Activated naive CD4-positive, alpha-beta T cell treated with Interleukin-2 at 50 U/mL for 16 hours (primary cell): ENCODE measurements around the gene NAV2.

ENCODE experiments used
- DNase-seq: peaks from one replicate; pipeline ENCODE4 v3.0.0-alpha.2; 2020

Gene NAV2

DNA sequence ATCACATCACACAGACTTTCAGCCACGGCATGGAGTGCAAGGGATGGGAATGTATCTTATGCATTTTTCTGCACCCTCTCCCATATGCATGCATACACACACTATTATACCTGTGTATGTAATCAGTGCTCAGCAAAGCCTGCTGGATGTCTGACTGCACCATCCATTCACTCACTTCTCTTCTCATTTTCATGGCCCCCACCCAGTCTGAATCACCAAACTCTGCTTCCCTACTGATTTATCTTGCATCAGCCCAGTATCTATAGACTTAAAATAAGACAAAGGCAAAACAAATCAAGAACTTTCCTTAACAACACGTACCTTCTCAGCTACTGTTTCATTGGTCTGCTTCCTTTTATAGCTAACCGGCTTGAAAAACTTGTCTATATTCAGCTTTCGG is 426.1 kb downstream of the NAV2 start:
- no peak for DNase-seq

DNA sequence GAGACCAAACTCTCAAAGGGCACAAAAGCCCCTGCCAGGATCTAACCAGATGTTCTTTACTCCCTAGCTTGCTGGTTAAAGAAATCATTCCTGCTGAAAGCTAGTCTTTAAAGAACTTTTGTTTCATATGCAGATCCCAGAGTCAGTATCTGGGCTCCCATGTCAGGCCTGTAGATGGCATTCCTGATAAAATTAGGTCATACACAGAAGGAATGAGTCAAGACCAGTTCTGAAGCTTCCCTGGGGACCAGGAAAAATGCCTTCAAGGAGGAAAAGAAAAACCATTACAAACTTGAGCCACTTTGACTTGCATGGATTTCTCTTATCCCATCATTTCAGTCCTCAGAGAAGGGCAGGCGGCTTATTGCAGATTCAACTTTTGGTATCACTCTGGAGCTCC is 441.7 kb downstream of the NAV2 start:
- DNase-seq = no peak

GRCh38 chr11:20155683-20156279 is 443.1 kb downstream of the NAV2 start:
- no peak for DNase-seq

- peak; percentile 56 for DNase-seq
These were observed 443.7 kb downstream of the NAV2 start for GRCh38 chr11:20156280-20156875.

DNA sequence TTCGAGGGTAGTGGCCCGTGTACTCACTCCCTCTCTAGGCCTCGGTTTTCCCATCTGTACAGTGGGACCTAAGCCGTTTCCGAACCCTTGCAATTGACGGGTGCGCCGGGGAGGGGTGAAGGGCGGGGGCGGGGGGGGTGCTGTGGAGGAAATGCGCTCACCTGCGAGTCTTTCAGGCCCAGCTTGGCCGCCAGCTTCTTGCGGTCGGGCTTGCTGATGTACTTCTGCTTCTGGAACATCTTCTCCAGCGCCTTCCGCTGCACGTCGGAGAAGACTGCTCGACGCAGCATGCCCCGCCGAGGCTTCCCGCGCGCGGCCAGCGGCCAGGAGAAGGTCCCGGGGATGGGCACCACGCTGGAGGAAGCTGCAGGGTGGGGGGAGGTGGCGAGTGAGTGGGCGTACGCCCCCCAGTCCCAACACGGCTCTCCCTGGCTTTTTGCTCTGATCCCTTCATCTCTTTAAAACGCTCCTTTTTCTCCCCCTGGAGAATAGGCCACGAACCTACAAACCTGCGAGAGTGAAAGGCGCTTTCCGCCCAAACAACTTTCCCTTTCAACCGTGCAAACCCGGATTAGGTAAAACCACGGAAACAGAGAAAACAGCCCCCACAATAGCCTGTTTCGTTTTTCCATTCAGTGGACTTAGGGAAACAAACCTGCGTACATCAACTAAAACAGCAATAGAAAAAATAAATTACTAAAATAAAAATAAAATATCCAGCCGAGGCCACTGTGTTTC is 444.4 kb downstream of the NAV2 start:
- peak; percentile 23 for DNase-seq

DNA sequence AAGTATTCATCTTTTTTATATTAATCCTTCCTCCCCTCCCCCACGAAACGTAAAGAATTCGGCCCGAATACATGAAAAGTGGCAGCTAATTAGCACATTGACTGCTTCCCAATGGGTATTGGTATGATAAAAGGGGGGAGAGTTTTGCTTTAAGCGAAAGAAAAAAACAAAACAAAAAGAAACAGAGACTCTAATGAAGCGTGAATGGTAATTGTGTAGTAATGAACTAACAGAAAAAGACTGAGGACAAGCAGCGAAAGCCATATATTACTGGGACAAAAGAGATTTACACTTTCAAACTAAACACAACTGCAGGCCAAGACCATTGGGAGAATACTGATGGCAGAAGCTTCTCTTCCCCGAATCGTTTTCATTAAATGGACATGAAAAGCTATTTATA is 445.1 kb downstream of the NAV2 start:
- DNase-seq = no peak

DNA sequence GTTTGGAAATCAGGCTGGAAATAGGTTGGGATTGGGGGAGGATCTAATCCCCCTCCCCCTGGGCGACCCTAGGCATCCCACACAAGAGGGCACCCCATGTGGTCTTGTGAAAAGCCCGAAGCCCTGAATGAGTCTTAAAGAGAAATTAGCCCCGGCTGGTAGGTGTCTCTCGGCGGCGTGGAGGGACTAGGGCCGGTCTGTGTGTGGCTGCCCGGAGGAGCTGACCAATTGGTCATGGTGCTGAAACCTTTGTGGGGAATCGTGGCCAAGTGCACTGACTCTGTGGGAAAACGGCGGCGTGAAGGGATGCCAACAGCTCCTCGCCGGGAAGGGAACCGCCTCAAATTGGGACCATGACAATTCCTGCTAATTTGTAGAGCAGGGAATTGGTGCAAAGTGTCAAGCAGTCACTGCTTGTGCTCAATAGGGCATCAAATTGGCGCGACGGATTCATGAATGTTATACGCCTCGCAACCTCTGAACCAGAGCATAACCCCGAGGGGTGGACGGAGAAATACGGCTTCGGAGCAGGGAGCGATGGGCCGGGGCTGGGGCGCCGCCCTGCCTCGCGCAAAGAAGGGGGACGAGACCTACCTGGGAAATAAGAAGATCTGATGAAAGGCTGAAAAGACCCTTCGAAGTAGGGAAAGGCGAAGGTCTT is 446.1 kb downstream of the NAV2 start:
- DNase-seq = no peak

DNA sequence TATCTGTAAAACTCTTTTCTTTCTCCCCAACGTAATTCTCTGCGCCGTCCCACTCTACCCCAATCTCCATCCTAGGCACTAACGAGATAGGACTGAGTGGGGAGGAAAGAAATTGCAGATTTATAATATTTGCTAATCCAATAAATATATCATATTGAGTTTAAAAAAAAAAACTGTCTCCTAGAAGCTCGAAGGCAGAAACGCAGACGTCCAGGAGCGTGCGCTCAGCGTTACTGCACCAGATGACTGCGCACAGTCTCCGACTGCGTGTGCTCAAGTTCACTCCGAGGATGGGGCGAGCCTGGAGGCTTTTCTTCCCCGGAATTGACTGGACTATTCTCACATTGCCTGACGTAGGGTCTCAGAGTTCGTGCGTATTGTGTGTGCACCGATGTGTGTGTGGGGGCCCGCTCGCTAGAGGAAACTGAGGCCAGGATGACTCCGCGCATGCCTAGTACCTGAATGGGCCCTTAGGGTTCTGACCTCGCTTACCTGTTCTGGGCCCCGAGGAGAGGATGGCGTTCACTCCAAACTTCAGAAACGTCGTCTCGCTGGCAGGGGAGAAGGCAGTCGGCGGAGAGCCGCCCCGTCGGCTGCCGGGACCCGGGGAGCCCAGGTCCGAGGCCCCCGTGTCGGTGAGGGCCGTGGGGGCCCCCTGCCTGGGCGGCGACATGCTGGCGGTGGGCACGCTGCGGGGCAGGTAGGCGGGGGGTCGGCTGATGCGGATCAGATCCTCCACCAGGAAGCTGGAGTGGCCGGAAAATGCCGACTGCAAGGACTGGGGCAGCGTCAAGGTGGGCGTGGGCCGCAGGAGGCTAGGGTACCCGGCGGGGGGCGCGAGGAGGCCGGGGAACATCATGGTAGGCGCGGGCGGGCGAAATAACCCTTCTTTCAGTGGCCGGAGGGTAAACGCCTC is 447.1 kb downstream of the NAV2 start:
- no peak for DNase-seq

GRCh38 chr11:20160425-20161229 is 448.0 kb downstream of the NAV2 start, which contains the start of gene DBX1:
DBX1 (minus strand) TSS chr11:20160475; CDS start chr11:20160324, 151 bp downstream.
- no peak for DNase-seq

- no peak for DNase-seq
These were observed 448.7 kb downstream of the NAV2 start for GRCh38 chr11:20161230-20161918.

GRCh38 chr11:20161923-20162744 is 449.5 kb downstream of the NAV2 start:
- no peak for DNase-seq

DNA sequence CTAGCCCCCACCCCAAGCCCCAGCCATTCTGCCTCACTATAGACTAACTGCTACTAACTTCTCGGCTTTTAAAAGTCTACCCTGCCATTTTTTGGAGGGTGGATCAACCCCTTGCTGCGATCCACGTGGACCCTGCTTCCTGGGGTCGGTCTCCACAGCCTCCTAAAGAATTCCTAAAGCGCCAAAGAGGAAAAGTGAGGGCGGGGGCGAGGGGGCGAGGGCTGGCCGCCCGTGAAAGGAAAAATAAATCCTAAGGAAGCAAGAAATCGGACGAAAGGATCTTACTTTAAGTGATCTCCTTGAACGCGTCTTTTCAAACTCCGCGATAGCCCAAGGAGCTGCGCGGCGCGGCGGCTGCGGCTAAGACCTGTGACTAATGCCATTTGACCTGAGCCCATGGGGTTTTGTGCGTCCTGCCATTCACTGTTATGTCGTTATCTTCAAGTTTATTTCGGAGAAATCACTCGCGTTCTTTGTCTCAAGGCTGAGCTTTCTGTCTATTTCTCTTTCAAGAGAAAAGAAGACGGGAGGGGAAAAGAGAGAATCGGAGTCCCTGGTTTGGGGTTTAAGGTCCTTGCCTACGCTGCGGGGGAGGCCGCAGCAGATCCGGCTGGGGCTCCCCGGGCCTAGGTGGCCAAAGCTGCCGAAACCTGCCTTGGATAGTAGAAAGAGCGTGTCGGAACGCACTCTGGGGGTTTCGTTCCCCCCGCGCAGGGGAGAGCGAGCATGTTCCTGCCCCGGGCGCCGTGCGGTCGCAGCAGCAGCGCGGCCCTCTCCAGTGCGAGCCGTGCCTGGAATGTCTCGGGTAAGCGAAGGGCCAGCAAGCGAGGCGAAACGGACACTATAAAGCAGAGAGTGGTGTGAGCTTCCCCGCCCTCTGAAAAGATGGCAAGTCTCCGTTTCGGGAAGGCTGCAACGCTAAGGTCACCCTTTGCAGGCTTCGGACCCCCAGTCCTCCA is 450.5 kb downstream of the NAV2 start:
- DNase-seq = no peak

DNA sequence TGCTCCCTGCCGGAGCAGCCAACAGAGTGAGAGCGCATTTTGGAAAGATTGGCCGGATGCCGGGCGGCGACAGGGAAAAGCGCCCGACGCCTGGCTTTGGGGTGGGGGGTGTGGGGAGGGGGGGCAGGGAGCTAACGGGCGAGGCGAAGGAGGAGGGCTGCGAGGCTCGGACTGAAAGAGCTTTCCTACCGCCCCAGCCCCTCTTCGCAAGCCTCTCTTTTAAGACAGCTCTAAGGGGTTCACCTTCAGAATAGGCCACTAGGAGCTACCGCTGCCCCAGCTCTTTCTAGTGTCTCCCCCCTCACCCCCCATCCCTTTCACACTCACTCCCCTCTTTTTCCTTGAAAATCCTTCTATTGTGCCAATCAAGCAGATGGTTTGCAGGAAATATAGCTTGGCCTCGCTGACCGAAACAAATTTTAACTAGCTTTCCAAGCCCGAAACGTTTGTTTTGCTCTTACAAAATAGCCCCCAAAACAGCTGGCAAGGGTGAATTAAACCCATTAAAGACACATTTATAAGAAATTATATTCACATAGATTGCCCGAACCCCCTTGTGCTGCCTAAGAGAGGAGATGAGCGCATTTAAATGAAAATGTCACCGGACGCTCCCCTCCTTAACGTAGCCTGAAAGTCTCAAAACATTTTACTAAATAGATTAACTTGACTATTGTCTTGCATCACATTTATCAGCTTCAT is 451.3 kb downstream of the NAV2 start:
- no peak for DNase-seq
